ENCODE measurements around the gene UCKL1. TPM values are rescaled to one million over a fixed set of nuclear protein-coding genes. Genes with fewer than 3 reads are reported as not detected.
A peak's percentile ranks its signal among the peaks of the same experiment; 100 is the strongest.

The UCKL1 gene
- total RNA-seq, 1 donor from 2014 or later = 39.3 TPM

- Mint-ChIP-seq H3K4me3 (peak overlapping the region; percentile 45), H3K9me3 (no peaks in the 10 kb centered on the region), H3K36me3 (ENCODE audit: low read depth) (peaks cover 7% of the 10 kb centered on the region), H3K27ac (ENCODE audit: unreplicated experiment) (no peak overlapping the region), H3K4me1 (peaks cover 40% of the 10 kb centered on the region), H3K27me3 (ENCODE audit: low read depth) (no peaks in the 10 kb centered on the region)
- DNase-seq (ENCODE audit: low read depth, low spot score) = no peak
- no peak for TF ChIP-seq CTCF (conservative IDR thresholded peaks at IDR 0.05)
Measured at GRCh38 chr20:63982937-63983336, 26.7 kb upstream of the UCKL1 start.

DNA sequence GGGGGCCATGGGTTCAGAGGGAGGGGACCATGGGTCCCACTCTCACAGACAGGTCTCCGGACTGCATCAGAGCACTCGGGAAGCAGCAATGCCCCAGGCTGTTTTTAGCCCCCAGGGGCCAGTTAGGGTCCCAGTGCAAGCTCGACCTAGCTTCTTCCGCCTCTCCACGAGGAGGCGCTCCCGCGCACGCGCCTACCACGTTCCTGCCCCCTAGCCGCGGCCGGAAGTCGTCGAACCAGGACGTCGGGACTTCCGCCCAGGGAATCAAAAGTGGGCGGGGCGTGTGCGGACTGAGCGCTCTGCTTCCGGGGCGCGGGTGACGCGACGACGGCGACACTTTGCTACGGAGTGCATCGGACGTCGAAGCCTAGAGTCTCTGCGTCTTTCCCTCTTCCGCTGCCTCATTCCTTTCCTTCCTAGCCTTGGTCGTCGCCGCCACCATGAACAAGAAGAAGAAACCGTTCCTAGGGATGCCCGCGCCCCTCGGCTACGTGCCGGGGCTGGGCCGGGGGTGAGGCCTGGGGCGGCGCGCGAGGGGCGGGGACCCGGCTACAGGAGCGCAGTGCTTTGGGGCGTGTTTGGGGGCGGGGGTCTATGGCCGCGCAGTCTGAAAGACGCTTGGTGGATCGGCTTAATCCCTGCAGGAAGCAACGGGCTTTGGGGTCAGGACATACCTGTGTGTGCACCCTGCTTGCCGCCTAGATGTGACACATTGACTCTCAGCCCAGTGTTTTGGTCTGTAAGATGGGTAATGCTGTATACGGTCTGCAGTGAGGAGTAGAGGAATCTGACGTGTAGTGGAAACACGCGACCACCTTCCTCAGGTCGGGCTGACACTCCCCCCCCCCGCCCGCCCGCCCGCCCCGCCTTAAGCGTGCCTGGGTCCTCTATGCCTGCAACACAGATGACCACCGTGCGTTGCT, 24.9 kb upstream of the UCKL1 start, which contains the start of gene PRPF6:
PRPF6 (plus strand) TSS at position 327 of the 923 bp plus-strand sequence; CDS start at position 441, 114 bp downstream.
- TF ChIP-seq CTCF (conservative IDR thresholded peaks at IDR 0.05) = peak; percentile 84
- DNase-seq (ENCODE audit: low read depth, low spot score) = peak; percentile 93
- no peaks in the 10 kb centered on the region for H3K9me3 Mint-ChIP-seq

GRCh38 chr20:63980317-63980805, 24.1 kb upstream of the UCKL1 start:
- TF ChIP-seq CTCF (conservative IDR thresholded peaks at IDR 0.05) = no peak
- H3K27me3 Mint-ChIP-seq (ENCODE audit: low read depth) = no peaks in the 10 kb centered on the region
- H3K9me3 Mint-ChIP-seq = no peaks in the 10 kb centered on the region
- no peak for DNase-seq (ENCODE audit: low read depth, low spot score)
- H3K27ac Mint-ChIP-seq (ENCODE audit: unreplicated experiment) = peak overlapping the region; percentile 57
- peak overlapping the region; percentile 96 for H3K4me3 Mint-ChIP-seq
- peaks cover 40% of the 10 kb centered on the region for H3K4me1 Mint-ChIP-seq
- peaks cover 5% of the 10 kb centered on the region for H3K36me3 Mint-ChIP-seq (ENCODE audit: low read depth)

More for the DNA sequence above, 24.9 kb upstream of the UCKL1 start, which contains the start of gene PRPF6:
- no peaks in the 10 kb centered on the region for H3K27me3 Mint-ChIP-seq (ENCODE audit: low read depth)
- H3K27ac Mint-ChIP-seq (ENCODE audit: unreplicated experiment) = peak within 1 kb of the TSS; percentile 94
- H3K4me3 Mint-ChIP-seq = peak within 1 kb of the TSS; percentile 96
- H3K4me1 Mint-ChIP-seq = peaks cover 40% of the 10 kb centered on the region
- peaks cover 5% of the 10 kb centered on the region for H3K36me3 Mint-ChIP-seq (ENCODE audit: low read depth)

GRCh38 chr20:63979557-63980316, 23.5 kb upstream of the UCKL1 start, which contains the start of gene SAMD10:
TSS of gene SAMD10 (minus strand) at chr20:63979642. CDS start at chr20:63979467, 175 bp downstream.
- H3K36me3 Mint-ChIP-seq (ENCODE audit: low read depth) = peaks cover 4% of the 10 kb centered on the region
- peak within 1 kb of the TSS; percentile 96 for H3K4me3 Mint-ChIP-seq
- peak within 1 kb of the TSS; percentile 57 for H3K27ac Mint-ChIP-seq (ENCODE audit: unreplicated experiment)
- H3K9me3 Mint-ChIP-seq = no peaks in the 10 kb centered on the region
- peaks cover 40% of the 10 kb centered on the region for H3K4me1 Mint-ChIP-seq
- TF ChIP-seq CTCF (conservative IDR thresholded peaks at IDR 0.05) = peak; percentile 57
- no peaks in the 10 kb centered on the region for H3K27me3 Mint-ChIP-seq (ENCODE audit: low read depth)
- peak; percentile 45 for DNase-seq (ENCODE audit: low read depth, low spot score)

GRCh38 chr20:63979229-63979556, 23.0 kb upstream of the UCKL1 start:
- Mint-ChIP-seq H3K4me3 (peak overlapping the region; percentile 85), H3K9me3 (no peaks in the 10 kb centered on the region), H3K27me3 (ENCODE audit: low read depth) (no peaks in the 10 kb centered on the region), H3K4me1 (peaks cover 40% of the 10 kb centered on the region), H3K36me3 (ENCODE audit: low read depth) (no peaks in the 10 kb centered on the region), H3K27ac (ENCODE audit: unreplicated experiment) (no peak overlapping the region)
- no peak for DNase-seq (ENCODE audit: low read depth, low spot score)
- TF ChIP-seq CTCF (conservative IDR thresholded peaks at IDR 0.05) = no peak
